H1 (cell line): ENCODE results near the gene MSI2. TPM values are rescaled to one million over a fixed set of nuclear protein-coding genes. Genes with fewer than 3 reads are reported as not detected.

Source experiments
- CTCF ChIA-PET: fragments of 300-600 bp; sonication (Branson Sonifier 250); formaldehyde crosslinking; loops from one replicate; lab custom pipeline; 2021; ENCODE audit not compliant: partially characterized antibody; lab: Charles Lee
- POLR2A ChIA-PET: fragments of 300-600 bp; sonication (Branson Sonifier 250); formaldehyde crosslinking; loops from one replicate; lab custom pipeline; 2021; ENCODE audit warnings: inconsistent platforms; ENCODE audit not compliant: partially characterized antibody; lab: Charles Lee
- DNase-seq, 2 experiments: peaks; one replicate each; pipeline versions ENCODE4 v3.0.0 to v3.0.0-alpha.2; 2010 to 2022; ENCODE audit warnings: low spot score in 2 of 2, low read depth in 1 of 2, mixed read lengths in 1 of 2
- FAIRE-seq: peaks from 2 replicates; lab custom pipeline; 2011; peaks lifted over from hg19 to GRCh38; lab: Jason Lieb, UNC
- H2AFZ ChIP-seq: 2 replicates; pipeline ENCODE4 v1.8.1; 2012; ENCODE audit warnings: low read length, inconsistent platforms
- H2AK5ac ChIP-seq: 2 replicates; pipeline ENCODE4 v1.6.1; 2013; ENCODE audit warnings: low read depth, low read length
- H2BK120ac ChIP-seq: replicated peaks from 2 replicates; pipeline ENCODE3; 2013; ENCODE audit warnings: low read depth, low read length, inconsistent platforms
- H2BK12ac ChIP-seq: 2 replicates; pipeline ENCODE4 v1.6.1; 2013; ENCODE audit warnings: low read depth, low read length
- H2BK15ac ChIP-seq: 2 replicates; pipeline ENCODE4 v1.6.1; 2013; ENCODE audit warnings: low read length
- H2BK20ac ChIP-seq: 2 replicates; pipeline ENCODE4 v1.6.1; 2013; ENCODE audit warnings: low read length
- H2BK5ac ChIP-seq: 2 replicates; pipeline ENCODE4 v1.6.1; 2013; ENCODE audit warnings: low read depth, low read length
- H3K14ac ChIP-seq: 2 replicates; pipeline ENCODE4 v1.6.1; 2013; ENCODE audit warnings: inconsistent platforms; ENCODE audit not compliant: insufficient read length
- H3K18ac ChIP-seq: 2 replicates; pipeline ENCODE4 v1.6.1; 2013; ENCODE audit warnings: low read length; ENCODE audit errors: extremely low read depth
- H3K23ac ChIP-seq: 2 replicates; pipeline ENCODE4 v1.6.1; 2013; ENCODE audit warnings: inconsistent platforms; ENCODE audit not compliant: insufficient read length
- H3K23me2 ChIP-seq: 2 replicates; pipeline ENCODE4 v1.6.1; 2013; ENCODE audit warnings: low read depth, low read length
- H3K27ac ChIP-seq: 2 replicates; pipeline ENCODE4 v1.6.1; 2011; ENCODE audit warnings: low read depth, low read length, inconsistent platforms
- H3K27me3 ChIP-seq, 4 experiments: replicated peaks in 1 of 4; 1 replicate in 1 of 4; 2 replicates in 3 of 4; pipeline versions ENCODE4 v1.6.1 to v1.8.1; 2011 to 2013; ENCODE audit warnings: low read length in 3 of 4, mild to moderate bottlenecking in 3 of 4, inconsistent platforms in 2 of 4, mixed read lengths in 2 of 4, moderate library complexity in 1 of 4; ENCODE audit not compliant: control insufficient read depth in 3 of 4, insufficient read depth in 3 of 4; ENCODE audit errors: extremely low read depth in 1 of 4
- H3K36me3 ChIP-seq, 4 experiments: 2 replicates each; pipeline versions ENCODE4 v1.6.1 to v1.8.1; 2011 to 2013; ENCODE audit warnings: mild to moderate bottlenecking in 4 of 4, low read length in 3 of 4, moderate library complexity in 2 of 4, control low read depth in 1 of 4, inconsistent platforms in 1 of 4; ENCODE audit not compliant: insufficient read depth in 4 of 4, control insufficient read depth in 2 of 4
- H3K4ac ChIP-seq: replicated peaks from 2 replicates; pipeline ENCODE3; 2013; ENCODE audit warnings: low read length, low read depth, mixed read lengths, inconsistent platforms; ENCODE audit not compliant: insufficient read length
- H3K4me1 ChIP-seq, 4 experiments: replicated peaks in 1 of 4; 1 replicate in 1 of 4; 2 replicates in 3 of 4; pipeline versions ENCODE4 v1.6.1 to v1.8.1; 2011 to 2013; ENCODE audit warnings: low read length in 3 of 4, inconsistent platforms in 2 of 4, mixed read lengths in 1 of 4; ENCODE audit not compliant: insufficient read depth in 4 of 4, control insufficient read depth in 3 of 4
- H3K4me2 ChIP-seq, 2 experiments: 2 replicates each; pipeline versions ENCODE4 v1.6.1 to v1.8.1; 2011 to 2013; ENCODE audit warnings: low read depth in 2 of 2, low read length in 2 of 2, control low read depth in 1 of 2, inconsistent platforms in 1 of 2, mild to moderate bottlenecking in 1 of 2; ENCODE audit not compliant: insufficient read depth in 1 of 2
- H3K4me3 ChIP-seq, 4 experiments: fragments of 200-600, 300-600 bp in 1 of 4; sonication (generic), shearing (Covaris generic), sonication (Bioruptor Twin) in 1 of 4; 2 replicates each; pipeline versions ENCODE4 v1.5.1 to v1.8.1; 2011 to 2016; ENCODE audit warnings: low read length in 4 of 4, low read depth in 3 of 4, control low read depth in 2 of 4, inconsistent platforms in 2 of 4, mild to moderate bottlenecking in 2 of 4, mixed read lengths in 1 of 4, moderate library complexity in 1 of 4; ENCODE audit not compliant: insufficient read depth in 2 of 4; ENCODE audit errors: extremely low read depth in 1 of 4
- H3K56ac ChIP-seq: replicated peaks from 2 replicates; pipeline ENCODE3; 2013; ENCODE audit warnings: low read depth, mild to moderate bottlenecking, mixed read lengths, low read length, inconsistent platforms; ENCODE audit not compliant: insufficient read length
- H3K79me1 ChIP-seq: 2 replicates; pipeline ENCODE4 v1.6.1; 2013; ENCODE audit warnings: low read depth, low read length, control low read depth
- H3K79me2 ChIP-seq, 2 experiments: 2 replicates each; pipeline versions ENCODE4 v1.6.1 to v1.8.1; 2012 to 2013; ENCODE audit warnings: low read length in 2 of 2, mild to moderate bottlenecking in 2 of 2, inconsistent platforms in 1 of 2; ENCODE audit not compliant: insufficient read depth in 2 of 2, control insufficient read depth in 1 of 2
- H3K9ac ChIP-seq, 4 experiments: replicated peaks in 1 of 4; 1 replicate in 1 of 4; 2 replicates in 3 of 4; pipeline versions ENCODE4 v1.6.1 to v1.8.1; 2011 to 2013; ENCODE audit warnings: low read depth in 3 of 4, low read length in 3 of 4, control low read depth in 2 of 4, mild to moderate bottlenecking in 2 of 4, moderate library complexity in 2 of 4, inconsistent platforms in 1 of 4; ENCODE audit errors: extremely low read depth in 1 of 4
- H3K9me3 ChIP-seq, 2 experiments: 2 replicates each; pipeline versions ENCODE4 v1.6.1 to v1.8.1; 2012 to 2013; ENCODE audit warnings: mild to moderate bottlenecking in 2 of 2, moderate library complexity in 2 of 2, control low read depth in 1 of 2, inconsistent platforms in 1 of 2, low read depth in 1 of 2, low read length in 1 of 2, mixed read lengths in 1 of 2; ENCODE audit not compliant: insufficient read depth in 2 of 2
- H4K20me1 ChIP-seq, 2 experiments: replicated peaks in 1 of 2; 2 replicates each; pipeline versions ENCODE3 to v1.8.1; 2011 to 2013; ENCODE audit warnings: inconsistent platforms in 2 of 2, low read length in 2 of 2, mild to moderate bottlenecking in 1 of 2; ENCODE audit not compliant: insufficient read depth in 2 of 2, control insufficient read depth in 1 of 2
- H4K5ac ChIP-seq: 2 replicates; pipeline ENCODE4 v1.6.1; 2013; ENCODE audit warnings: low read length, low read depth, mixed read lengths, inconsistent platforms; ENCODE audit not compliant: insufficient read length
- H4K8ac ChIP-seq: 2 replicates; pipeline ENCODE4 v1.8.0; 2013; ENCODE audit warnings: mild to moderate bottlenecking, moderate library complexity, low read length, inconsistent platforms; ENCODE audit not compliant: insufficient read depth; ENCODE audit errors: extremely low read depth
- H4K91ac ChIP-seq: replicated peaks from 2 replicates; pipeline ENCODE3; 2013; ENCODE audit warnings: low read length, mixed read lengths, inconsistent platforms; ENCODE audit not compliant: insufficient read length
- E2F6 ChIP-seq: IDR thresholded peaks from 2 replicates; pipeline ENCODE4 v1.6.1; 2012; ENCODE audit warnings: inconsistent platforms
- KDM5A ChIP-seq: fragments of 200-600 bp; IDR thresholded peaks from 2 replicates; pipeline ENCODE4 v1.7.1; 2012; ENCODE audit warnings: mild to moderate bottlenecking, low read length, inconsistent platforms, mixed read lengths
- PHF8 ChIP-seq: fragments of 200-600 bp; sonication (generic); conservative IDR thresholded peaks from 2 replicates; pipeline ENCODE4 v1.7.1; 2012; ENCODE audit warnings: low read depth, mild to moderate bottlenecking, inconsistent platforms, low read length, moderate library complexity
- POLR2AphosphoS5 ChIP-seq: IDR thresholded peaks from 2 replicates; pipeline ENCODE4 v1.6.1; 2011; ENCODE audit warnings: low read depth, low read length
- POU5F1 ChIP-seq: IDR thresholded peaks from 2 replicates; pipeline ENCODE4 v1.6.1; 2011; ENCODE audit warnings: low read depth, mild to moderate bottlenecking, low read length, moderate library complexity
- RBBP5 ChIP-seq: IDR thresholded peaks from 2 replicates; pipeline ENCODE4 v1.7.1; 2012; ENCODE audit warnings: low read depth, mild to moderate bottlenecking, inconsistent platforms, low read length, moderate library complexity, borderline replicate concordance
- RNF2 ChIP-seq: fragments of 200-900, 300-1000 bp; sonication (generic); IDR thresholded peaks from 2 replicates; pipeline ENCODE4 v1.7.1; 2016; ENCODE audit warnings: borderline replicate concordance, low read depth, mild to moderate bottlenecking, antibody characterized with exemption, low read length; ENCODE audit not compliant: poor library complexity, severe bottlenecking; ENCODE audit errors: missing control alignments
- SIN3A ChIP-seq, 2 experiments: IDR thresholded peaks in 1 of 2; conservative IDR thresholded peaks in 1 of 2; 2 replicates each; pipeline ENCODE4 v1.6.1; 2011 to 2012; ENCODE audit warnings: low read length in 2 of 2, improper control_type of control experiment in 1 of 2, low read depth in 1 of 2, mild to moderate bottlenecking in 1 of 2
- SP2 ChIP-seq: IDR thresholded peaks from 2 replicates; pipeline ENCODE4 v1.6.1; 2012; ENCODE audit warnings: mild to moderate bottlenecking, low read length, inconsistent platforms
- TCF12 ChIP-seq: IDR thresholded peaks from 2 replicates; pipeline ENCODE4 v1.6.1; 2011; ENCODE audit warnings: low read depth, mild to moderate bottlenecking, low read length
- YY1 ChIP-seq: IDR thresholded peaks from 2 replicates; pipeline ENCODE4 v1.6.1; 2011; ENCODE audit warnings: low read depth, mild to moderate bottlenecking, low read length
- ZNF274 ChIP-seq: IDR thresholded peaks from 2 replicates; pipeline ENCODE4 v1.7.0; 2012; ENCODE audit warnings: low read length, borderline replicate concordance; ENCODE audit errors: extremely low read depth
- WGBS, 2 experiments: shearing (Covaris generic) in 1 of 2; methylation state at CpG; one replicate each; pipeline versions ENCODE4 v1.1.6 to v1.1.7; 2013 to 2015; ENCODE audit warnings: low lambda C conversion rate in 2 of 2, mixed read lengths in 2 of 2, inconsistent platforms in 1 of 2, low coverage in 1 of 2, missing lambda C conversion rate in 1 of 2; ENCODE audit not compliant: insufficient replicate concordance in 2 of 2, insufficient coverage in 1 of 2, insufficient read length in 1 of 2; ENCODE audit errors: extremely low coverage in 1 of 2, missing lambda C conversion rate in 1 of 2; 5-methylcytosine and 5-hydroxymethylcytosine counted together
- polyA plus RNA-seq, 7 experiments: library from polyadenylated mRNA; depleted of rRNA in 3 of 7; stranded (reverse) in 5 of 7; unstranded in 2 of 7; fragments of >200 nt in 5 of 7; fragments of 200-250 nt in 2 of 7; gene quantifications; 1 replicate in 5 of 7; 2 replicates in 1 of 7; 4 replicates in 1 of 7; pipeline versions ENCODE4 v1.2.1 to v1.2.3, GENCODE V29; 2011 to 2013; ENCODE audit warnings: missing spikeins in 2 of 7, mixed read lengths in 2 of 7
- total RNA-seq: library from RNA; stranded (reverse); fragmentation: NEBNext Ultra II Directional; extraction: Animal tissue kit (Norgen Biotek cat#: 25700); gene quantifications from 2 replicates; pipeline ENCODE4 v1.2.1, GENCODE V29; 2021

The MSI2 gene
- total and polyA plus RNA-seq, 2 of the 8 experiments (the other 6 are each of a cell fraction or from before 2014, with no cell fraction given) = 36.7 to 80.6 TPM

DNA sequence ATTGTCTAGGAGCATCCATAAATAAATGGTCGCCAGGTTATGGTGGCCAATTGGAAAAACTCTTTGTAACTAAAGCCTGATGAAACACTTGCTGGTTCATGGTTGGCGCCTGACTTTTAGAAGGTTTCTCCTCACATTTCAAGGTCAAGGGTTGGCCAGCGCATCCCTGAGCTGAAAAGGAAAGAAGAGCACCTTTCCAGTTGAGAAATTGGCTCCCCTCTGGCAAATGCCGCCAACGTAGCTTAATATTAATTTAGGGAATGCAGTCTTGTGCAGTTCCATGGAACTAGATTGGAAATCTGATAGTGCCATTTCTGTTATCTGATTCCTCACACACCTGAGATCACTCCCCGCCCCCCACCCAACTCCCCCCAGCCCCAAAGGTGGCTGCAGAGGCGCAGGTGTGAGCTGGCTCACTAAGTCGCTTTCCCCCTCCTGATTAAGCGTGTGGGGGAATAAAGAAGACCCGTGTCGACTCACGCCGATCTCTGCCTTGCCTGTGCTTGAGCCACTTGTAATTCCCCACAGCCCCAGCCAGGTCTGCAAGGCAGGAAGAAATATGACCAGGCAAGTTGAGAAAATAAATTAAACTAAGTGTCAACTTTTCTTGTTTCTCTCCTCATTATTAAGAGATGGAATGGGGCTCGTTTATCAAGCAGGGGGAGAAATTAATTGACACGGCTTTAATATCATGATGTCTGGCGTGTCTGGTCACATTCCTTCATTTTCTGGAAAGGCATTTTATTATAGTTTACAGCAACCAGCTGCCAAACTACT lies 331.1 kb downstream of the MSI2 start:
- Histone ChIP-seq H3K9me3 (no peaks in the 10 kb centered on the region), H3K14ac (no peak overlapping the region), H2BK12ac (no peak overlapping the region), H4K5ac (no peak overlapping the region), H2AFZ (no peak overlapping the region), H3K36me3 (no peaks in the 10 kb centered on the region), H3K79me1 (no peaks in the 10 kb centered on the region), H3K23me2 (no peaks in the 10 kb centered on the region), H3K56ac (no peak overlapping the region), H3K27me3 (no peaks in the 10 kb centered on the region), H4K91ac (no peak overlapping the region), H3K4me2 (no peak overlapping the region), H3K4ac (no peak overlapping the region), H4K20me1 (peaks cover 0 to 3% of the 10 kb centered on the region in 2 experiments), H3K4me3 (no peak overlapping the region), H3K79me2 (0 out of 4 replicates have a peak, but pooled peaks cover 0 to 2% of the 10 kb centered on the region in 2 experiments), H2BK15ac (no peak overlapping the region), H3K9ac (no peak overlapping the region), H3K18ac (no peak overlapping the region), H2BK120ac (no peak overlapping the region), H4K8ac (no peak overlapping the region), H3K23ac (no peak overlapping the region), H3K4me1 (peaks cover 0 to 8% (median 2%) of the 10 kb centered on the region in 4 experiments; a peak in 3 of 7 replicates), H2BK20ac (no peak overlapping the region), H3K27ac (no peak overlapping the region), H2AK5ac (no peak overlapping the region), H2BK5ac (no peak overlapping the region)
- POLR2A ChIA-PET = no interaction called here
- no peak for FAIRE-seq
- WGBS, 2 experiments = 78% methylated on average over 15 of the region's 16 CpGs; no CpG with 5 or more reads in 1 of the 2 experiments
- CTCF ChIA-PET = interaction anchor here (0.8 to 2.2 kb wide), 12 partner anchors 9 to 330 kb away, joined by 3 to 12 read pairs (median 4); no protein-coding TSS in a partner anchor
- DNase-seq = no peak
- TF ChIP-seq PHF8 (no peak), ZNF274 (no peak), POLR2AphosphoS5 (no peak), POU5F1 (no peak), KDM5A (no peak), E2F6 (no peak), RBBP5 (no peak), SP2 (no peak), TCF12 (no peak), RNF2 (no peak), YY1 (no peak), SIN3A (conservative IDR thresholded peaks at IDR 0.05 in 1 of 2, IDR thresholded peaks at IDR 0.05 in 1 of 2; ENCODE audit: low read depth in 1 of 2, low read length in 2 of 2) (no peak)
